ENCODE data around the gene ZNF593.

Gene ZNF593

DNA sequence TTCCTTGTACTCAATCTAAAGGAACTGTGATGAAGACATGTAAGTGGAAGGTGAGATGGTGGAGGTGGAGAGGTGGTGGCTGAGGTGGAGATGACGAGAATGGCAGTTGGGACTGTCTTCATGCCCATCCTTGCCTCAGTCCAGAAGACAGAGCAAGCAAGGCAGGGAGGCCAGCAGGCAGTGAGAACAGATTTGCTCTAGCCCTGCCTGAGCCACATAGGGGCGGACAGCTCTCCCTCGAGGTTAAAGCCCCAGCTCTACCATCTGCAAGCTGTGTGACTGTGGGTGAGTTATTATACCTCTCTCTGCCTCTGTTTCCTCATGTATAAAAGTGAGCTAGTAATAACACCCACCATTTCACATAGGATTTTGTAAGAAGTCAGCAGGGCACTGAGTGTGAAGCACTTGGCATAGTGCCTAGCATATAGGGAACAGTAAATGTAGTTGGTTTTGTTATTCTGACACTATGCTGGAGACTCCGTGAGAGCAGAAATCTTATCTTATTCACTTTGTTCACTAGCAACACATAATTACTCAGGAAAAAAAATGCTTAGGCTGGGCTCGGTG is 15.7 kb upstream of the ZNF593 start:
- no peak for DNase-seq

DNA sequence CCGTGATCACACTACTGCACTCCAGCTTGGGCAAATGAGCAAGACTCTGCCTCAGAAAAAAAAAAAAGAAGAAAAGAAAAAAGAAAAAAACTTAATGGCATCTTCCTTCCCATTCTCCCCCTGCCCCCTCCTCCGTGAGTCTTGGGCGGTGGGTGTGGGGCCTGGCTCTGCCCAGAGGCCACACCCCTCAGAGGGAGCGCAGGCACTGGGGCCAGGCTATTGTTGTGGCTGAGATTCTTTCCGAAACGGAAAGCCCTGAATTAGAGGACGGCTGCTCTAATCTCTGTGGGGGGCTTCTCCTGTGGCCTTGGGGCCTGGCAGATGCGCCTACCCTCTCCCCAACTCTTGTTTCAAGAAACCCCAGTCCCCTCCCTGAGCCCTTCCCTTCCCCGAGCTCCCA is 15.0 kb upstream of the ZNF593 start:
- no peak for DNase-seq

DNA sequence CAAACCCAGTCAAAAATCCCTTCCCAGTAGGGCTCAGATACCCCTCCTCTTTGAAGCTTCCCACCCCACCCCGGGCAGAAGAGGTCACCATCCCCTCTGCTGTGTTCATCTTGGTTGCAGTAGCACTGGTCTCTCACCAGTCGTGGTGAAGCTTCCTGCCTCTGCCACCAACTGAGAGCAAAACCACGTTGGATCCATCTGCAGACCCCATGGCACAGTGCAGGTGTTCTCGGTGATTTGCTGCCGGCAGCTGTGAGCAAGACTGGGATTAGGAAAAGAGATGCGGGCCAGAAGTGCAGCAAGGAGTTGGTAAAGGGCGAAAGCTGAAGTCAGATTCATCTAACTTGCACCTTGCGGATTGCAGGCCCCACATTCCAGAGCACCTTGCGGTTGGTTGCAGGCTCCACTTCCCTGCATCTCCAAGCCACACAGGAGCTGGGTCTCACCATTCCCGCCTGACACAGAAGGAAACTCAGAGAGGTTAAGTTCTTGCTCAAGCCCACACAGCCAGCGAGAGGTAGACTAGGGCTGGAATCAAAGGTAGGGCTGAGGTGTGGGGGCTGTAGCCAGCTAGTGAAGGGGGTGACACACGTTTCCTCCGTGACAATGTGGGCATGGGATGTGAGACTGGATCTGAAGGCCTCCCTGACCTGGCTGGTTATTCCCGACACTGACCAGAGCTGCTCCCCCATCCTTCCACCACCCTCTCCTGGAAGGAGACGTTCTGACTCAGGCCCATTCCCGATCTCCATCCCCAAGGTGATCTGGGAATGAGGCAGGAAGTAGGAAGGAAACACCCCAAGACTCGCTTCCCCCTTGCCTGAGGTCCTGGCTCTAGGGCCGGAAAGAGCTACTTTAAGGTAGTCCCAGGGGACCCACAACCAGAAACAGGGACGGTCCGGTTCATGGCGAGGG is 14.1 kb upstream of the ZNF593 start:
- DNase-seq, result no peak

DNA sequence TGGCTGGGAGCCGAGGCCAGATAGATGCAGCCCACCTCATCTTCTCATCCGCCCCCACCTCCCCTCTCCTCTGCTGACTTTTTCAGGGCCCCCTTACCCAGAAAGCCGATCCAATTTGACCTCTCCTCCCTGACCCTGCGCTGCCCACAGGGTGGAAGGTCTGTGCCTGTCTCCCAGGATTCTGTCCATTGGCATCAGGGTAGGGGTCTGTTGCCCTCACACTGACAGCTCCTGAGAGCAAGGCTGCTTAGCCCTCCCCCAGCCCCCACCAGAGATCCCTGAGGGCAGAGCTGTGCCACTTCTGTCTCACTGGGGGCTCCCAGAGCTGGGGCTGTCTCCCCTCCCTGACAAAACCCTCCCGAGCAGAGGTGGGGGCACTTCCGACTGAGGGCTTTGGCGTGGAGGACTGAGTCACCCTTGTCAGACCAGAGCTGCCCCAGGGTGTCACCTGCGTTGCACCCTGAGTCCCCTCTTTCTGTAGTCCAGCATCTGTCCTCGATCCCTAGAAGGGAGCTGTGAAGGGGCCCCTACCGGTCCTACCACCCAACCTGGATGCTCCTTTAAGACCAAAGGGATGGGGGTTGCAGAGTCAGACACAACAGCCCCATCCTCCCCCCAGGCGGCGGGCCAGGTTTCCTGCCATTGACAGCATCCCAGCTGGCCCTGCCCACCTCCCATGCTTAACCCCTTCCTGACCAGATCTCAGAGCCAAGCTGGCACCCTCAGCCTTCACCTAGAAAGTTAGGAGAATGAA is 13.2 kb upstream of the ZNF593 start:
- DNase-seq, result no peak

DNA sequence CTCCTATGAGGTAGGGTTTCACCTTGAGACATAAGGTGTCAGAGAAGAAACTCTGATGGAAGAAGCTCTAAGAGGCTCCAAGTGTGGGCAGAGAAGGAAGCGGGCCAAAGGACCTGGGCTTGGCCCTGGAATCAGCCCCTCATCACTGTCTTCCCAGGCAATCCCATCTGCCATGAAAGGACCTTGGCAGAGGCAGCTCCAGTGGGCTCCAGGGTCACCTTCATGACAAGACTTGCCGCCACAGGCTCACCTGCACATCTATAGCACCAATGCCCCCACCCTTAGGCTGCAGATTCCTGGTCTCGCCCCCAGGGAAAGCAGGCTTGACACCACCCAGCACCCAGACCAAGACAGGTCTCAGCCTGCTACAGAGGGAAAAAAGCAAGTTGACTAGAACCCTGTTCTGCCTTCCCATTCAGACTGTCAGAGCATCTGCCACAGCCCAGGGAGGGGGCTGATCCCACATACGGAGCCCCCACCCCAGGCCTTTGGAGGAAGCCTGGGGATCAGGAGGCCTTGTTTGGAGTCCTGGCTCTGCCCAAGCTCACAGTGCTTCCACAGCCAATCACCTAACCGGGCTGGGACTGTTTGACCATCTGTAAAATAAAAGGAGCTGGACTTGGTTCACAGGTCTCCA is 11.3 kb upstream of the ZNF593 start:
- no peak for DNase-seq

DNA sequence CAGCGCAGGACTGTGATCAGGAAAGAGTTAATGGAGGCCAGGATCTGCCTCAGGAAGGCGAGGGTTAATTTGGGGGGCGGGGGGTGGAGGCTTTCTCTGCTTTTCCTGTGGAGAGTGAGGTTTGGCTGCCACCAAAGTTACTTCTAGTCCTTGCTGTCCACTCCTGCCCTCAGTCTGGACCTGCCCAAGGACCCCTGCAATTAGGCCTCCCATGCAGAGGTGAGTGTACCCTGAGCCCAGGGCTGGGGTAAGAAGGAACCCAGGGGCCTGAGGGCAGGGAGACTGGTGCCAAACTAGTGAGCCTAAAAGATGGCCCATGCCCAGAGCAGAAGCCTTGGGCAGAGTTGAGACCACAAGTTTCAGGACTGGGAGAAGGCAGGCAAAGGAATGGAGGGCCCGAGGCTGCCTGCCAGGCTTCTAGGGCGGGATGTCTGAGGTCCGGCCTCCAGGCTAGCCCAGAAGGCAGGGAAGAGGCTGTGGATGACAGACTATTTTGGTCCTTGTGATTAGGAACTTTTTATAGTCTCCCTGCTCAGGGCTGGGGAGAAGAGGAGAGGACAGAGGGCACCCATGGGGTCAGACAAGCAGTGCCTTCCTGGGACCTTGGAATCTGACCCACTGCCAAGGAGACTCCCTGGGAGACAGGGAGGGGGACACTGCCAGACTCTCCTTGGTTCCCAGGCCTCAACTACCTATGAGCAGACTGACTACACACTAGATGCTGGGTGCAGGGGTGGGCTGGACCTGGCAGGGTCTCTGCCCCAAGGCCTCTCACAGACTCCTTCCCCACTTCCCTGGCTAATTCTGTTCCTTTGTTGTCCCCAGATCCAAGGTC is 10.6 kb upstream of the ZNF593 start, which contains the start of gene FAM110D:
Gene FAM110D, plus strand, starts transcription at position 172 of the 835 bp plus-strand sequence. CDS start 2,213 bp downstream, outside the sequence.
- no peak for DNase-seq

DNA sequence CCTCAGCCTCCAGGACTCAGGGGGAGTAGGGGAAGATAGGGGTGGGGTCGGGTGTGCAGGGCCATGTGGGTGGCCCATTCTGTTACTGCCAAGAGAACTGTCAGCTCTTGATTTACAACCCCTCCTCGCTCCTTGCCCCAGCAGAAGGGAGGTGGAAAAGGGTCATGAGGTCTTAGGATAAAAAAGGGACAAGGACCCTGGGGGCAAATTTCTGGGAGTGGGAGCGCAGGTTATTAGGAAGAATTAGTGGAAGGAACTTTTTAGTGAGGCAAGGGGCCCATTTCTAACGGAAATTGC is 10.0 kb upstream of the ZNF593 start:
- DNase-seq, result no peak

DNA sequence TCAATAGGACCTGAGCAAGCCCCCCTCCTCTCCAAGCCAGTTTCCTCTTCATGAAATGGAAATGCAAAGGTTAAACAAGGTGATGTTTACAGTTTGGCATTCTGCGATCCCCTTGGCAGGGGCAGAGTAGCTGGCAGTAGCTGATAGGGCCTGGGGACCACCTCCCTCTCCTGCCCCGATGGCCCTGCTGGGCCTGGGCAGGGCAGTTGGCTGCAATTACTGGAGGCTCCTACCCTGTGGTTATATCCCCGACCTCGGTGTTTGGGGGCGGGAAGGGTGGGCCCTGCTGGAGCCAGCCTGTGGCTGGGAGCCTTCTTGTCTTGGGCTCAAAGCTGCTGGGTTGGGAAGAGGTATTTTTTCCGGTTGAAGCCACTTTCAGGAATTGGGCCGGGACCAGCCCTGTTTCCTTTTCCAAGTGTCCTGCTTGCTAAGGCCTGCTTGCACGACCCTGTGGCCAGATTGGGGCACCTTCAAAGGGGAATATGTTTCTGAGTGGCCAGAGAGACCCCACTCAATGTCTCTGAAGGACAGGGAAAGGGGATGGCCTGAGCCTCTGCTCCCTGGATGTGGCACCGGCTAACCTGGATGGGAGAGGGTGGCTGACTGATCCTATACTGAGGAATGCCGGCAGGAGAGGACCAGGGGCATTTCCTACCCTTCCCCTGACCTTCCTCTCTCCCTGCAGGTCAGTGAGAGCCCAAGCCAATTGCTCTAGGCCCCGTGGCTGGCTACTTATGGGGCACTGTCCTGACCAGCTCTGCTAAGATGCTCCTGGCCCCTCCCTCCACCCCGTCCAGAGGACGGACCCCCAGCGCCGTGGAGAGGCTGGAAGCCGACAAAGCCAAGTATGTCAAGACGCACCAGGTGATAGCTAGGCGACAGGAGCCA is 8.9 kb upstream of the ZNF593 start:
- DNase-seq, result no peak

DNA sequence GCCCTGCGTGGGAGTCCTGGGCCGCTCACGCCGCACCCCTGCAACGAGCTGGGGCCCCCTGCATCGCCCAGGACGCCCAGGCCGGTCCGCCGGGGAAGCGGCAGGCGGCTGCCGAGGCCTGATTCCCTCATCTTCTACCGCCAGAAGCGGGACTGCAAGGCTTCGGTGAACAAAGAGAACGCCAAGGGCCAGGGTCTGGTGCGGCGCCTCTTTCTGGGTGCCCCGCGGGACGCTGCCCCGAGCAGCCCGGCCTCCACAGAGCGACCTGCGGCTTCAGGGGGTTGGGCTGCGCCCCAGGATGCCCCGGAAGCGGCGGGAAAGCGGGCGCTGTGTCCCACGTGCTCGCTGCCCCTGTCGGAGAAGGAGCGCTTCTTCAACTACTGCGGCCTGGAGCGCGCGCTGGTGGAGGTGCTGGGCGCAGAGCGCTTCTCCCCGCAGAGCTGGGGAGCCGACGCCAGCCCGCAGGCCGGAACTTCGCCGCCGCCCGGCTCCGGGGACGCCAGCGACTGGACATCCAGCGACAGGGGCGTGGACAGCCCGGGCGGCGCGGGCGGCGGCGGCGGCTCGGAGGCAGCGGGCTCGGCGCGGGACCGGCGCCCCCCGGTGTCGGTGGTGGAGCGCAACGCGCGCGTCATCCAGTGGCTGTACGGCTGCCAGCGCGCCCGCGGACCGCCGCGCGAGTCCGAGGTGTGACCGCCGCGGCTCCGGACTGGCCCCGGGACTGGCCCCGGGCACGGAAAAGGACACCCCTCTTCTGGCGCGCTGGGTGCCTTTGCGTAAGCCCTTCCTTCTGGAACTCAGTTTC is 8.1 kb upstream of the ZNF593 start:
- no peak for DNase-seq

DNA sequence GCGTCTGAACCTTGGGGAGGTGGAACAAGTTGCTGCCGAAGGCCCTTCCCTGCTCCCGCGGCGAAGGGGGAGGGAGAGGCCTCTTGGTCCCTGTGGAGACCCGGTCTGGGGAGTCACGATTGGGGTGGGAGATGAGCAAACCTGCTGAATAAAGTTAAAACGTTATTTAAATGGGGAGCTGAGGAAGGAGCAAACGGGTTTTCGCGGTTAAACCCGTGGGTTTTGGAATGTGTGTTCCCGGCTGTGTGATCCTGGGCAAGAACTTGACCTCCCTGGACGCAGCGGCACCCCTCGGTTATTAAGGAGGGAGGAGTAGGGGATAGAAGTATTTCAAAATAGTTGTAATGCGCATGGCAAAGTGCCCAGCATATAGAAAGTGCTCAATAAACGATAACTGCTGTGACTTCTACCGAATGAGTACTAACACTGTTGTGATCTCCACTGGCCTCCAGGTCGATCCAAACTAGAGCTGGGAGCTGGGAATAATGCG is 7.4 kb upstream of the ZNF593 start:
- DNase-seq, result no peak

DNA sequence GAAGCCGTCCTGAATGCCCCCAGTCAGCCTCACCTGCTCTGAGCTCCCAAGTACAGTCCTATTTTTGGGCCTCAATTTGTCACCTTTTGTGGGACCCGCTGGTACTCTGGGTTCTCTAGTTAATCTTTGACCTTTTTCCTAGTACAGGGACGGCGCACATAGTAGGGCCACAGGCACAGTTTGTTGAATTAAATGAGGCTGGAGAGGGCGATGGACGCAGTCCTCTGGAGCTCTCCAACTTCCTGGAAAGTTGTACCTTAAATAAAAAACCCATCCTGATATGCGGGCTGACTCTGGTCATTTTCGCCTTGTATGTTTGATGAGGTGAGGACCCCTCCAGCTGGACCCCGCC is 6.0 kb upstream of the ZNF593 start:
- DNase-seq, result no peak

DNA sequence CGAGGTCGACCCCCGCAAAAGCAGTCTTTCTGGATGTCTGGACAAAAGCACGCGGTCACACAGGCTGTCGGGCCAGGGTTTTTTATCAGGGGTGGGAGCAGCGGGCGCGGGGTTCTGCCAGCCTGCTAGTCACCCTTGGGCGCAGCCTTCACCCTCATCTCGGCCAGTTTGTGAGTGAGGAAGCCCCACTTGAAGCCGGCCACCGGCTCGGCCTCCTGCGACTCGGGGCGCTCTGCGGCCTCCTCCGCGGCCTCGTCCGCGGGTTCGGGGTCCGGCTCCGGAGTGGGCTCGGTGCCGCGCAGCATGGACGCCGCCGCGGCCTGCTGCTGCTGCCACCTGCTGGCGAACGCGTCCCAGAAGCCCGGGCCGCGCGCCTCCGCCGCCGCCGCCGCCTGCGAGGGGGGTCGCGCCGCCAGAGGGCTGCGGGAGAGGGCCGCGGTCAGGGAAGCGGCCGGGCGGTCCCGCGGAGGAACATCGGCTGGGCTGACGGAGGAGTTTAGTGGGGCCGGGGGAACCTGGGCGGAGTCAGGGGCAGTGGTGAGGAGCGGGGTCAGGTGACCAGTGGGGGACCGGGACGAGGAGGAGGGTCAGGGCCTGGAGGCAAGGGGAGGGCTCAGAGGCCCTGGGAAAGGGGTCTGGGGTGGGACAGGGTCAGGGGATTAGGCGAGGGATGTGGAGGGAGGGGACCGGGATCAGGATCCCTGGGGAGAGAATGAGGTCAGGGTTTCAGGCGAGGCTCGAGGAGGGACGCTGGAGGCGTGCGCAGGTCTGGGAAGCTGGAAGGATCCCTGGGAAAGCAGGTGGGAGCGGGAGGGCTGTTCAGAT is 5.5 kb upstream of the ZNF593 start:
- DNase-seq, result no peak

DNA sequence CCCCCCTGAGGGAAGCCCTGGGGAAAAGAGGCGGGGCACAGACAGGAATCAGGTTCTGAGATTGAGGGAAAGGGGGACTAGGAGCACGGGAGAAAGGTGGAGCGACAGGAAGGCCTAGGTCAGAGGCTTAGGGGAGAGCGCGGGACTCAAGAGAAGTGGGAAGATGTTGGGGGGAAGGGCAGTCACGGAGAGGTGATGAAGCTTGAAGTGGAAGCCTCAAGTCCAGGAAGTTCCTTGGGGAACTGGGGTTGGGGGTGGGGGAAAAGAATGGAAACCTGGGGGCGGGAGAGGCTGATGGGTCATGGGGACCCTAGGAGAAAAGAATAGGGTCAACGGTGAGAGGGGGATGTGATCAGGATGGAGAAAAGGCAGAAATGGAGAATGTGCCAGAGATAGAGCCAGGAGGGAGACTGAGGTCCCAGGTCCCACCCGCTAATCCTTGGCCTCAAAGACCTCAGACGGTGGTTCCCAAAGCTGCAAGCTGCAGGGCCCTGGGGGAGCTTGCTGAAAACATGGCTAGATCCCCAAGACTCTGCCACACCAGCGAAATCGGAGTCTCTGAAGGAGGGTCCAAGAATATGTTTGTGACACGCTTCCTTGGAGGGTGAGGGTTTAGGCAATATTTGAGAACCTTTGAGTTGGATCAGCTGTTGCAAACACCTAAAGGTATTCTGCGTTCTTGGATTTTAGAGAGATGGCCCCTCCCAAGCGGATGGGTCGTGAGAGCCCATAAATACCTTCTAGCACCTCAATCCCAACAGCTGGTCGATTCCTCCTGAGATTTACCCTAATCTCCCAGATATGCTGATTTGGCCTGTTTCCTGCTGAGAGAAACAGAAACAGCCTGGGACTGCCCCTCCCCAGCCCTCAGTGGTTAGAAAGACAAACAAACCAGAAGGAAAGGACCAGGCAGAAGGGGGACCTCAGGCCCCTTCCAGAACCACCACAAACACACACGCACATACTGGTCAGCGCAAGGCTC is 4.6 kb upstream of the ZNF593 start:
- no peak for DNase-seq

DNA sequence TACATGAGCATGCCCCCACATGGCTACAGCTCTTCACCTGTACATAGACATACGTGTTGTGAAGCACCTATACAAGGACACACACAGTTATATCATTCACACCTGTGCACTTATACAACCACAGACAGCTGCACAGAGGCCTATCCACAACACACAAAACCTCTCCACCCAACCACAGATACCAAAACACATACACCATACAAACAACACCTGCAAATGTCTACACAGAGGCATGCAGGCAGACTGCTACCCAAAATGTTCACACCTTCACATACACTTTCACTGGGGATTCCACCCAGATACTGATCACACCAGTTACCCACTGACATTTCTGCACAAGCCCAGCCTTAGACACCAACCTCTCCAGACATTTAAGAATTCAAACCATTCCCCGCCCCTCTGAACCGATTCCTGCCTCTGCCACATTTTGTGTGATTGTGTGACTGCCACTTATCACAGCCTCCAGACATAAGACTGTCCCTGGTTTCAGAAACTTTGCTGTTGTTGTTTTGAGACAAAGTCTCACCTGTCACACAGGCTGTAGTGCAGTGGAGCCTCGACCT is 2.9 kb upstream of the ZNF593 start:
- no peak for DNase-seq

DNA sequence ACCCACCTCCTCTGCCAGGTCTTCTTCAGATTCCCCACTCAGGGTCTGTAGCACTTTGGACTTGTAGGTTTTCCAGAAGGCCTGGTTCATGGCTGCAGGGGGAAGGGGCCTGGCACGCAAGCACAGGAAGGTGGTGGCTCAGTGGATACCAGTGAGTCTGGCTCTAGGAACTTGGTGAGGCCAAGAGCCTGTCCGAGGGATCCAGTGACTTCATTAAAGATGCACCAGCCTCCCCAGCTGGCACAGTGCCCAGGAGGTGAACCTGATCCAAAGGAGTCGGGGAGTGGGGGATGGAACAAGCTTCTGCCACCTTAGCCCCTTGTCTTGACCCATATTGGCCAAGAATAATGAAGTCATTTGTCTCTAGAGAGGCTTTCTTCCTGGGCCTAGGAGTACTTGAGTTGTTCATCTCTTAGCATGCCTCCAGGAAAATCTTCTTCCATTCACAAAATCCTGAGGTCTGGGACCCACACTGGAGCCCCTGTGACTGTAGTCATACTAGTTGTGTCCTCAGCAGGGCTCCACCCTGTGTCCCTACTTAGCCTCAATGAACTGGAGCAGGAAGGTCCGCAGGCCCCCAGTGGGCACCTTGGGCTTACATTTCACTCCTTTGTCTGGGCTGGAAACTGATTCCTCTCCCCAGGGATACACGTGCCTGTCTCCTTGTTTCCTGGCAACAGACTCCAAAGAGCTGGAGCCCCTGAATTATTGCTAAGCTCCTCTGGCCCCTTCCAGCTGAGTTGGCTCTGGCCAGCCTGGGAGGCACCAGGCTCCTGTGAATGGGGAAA is 1.1 kb upstream of the ZNF593 start, which contains the start of gene C1orf232:
Gene C1orf232, minus strand, starts transcription at position 554 of the 788 bp plus-strand sequence. Its CDS starts 464 bp downstream, at position 90.
- DNase-seq, result no peak

DNA sequence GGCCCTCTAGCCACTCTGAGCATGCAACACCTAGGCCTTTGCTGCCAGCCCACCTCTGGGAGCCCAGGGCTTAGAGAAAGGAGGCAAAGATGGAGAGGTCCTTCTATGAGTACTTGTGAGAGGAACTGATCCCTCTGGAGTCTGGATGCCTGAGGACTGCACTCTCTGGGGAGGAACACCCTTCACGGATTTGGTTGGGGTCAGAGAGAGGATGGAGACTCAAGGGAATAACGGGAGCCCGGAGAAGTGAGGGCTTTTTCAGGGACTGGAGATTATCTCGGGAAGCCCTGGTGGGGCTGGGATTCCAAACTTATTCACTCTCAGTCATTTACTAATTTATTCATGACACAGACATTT is 532 bp upstream of the ZNF593 start:
- DNase-seq, result no peak

DNA sequence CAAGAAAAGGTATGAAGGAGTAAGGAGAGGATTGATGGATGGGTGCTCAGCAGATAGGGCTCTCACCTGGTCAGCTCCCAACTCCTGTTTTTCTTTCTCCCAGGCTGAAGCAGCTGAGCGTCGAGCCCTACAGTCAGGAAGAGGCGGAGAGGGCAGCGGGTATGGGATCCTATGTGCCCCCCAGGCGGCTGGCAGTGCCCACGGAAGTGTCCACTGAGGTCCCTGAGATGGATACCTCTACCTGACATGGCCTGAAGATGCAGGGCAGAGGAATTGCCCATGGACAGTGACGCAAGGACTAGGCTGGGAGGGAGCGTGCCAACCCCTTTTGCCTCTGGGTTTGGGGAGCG is 739 bp downstream of the ZNF593 start:
- no peak for DNase-seq
